Keratinocyte (primary cell): ENCODE results near the gene RAP2A.

ENCODE experiments used
- EZH2 ChIP-seq: IDR thresholded peaks from one replicate; pipeline ENCODE4 v1.6.1; 2012; ENCODE audit warnings: inconsistent platforms, mild to moderate bottlenecking, low read length, moderate library complexity
- TF ChIP-seq, protein P1 (sequence below), 3 experiments: IDR thresholded peaks in 1 of 3; conservative IDR thresholded peaks in 1 of 3; optimal IDR thresholded peaks in 1 of 3; 2 replicates in 2 of 3; 3 replicates in 1 of 3; pipeline versions ENCODE3 to v1.5.1; 2011; ENCODE audit warnings: low read length in 3 of 3, mild to moderate bottlenecking in 3 of 3, moderate library complexity in 2 of 3, control low read depth in 1 of 3, inconsistent platforms in 1 of 3; ENCODE audit not compliant: insufficient read depth in 2 of 3; ENCODE audit errors: extremely low read depth in 1 of 3

DNA sequence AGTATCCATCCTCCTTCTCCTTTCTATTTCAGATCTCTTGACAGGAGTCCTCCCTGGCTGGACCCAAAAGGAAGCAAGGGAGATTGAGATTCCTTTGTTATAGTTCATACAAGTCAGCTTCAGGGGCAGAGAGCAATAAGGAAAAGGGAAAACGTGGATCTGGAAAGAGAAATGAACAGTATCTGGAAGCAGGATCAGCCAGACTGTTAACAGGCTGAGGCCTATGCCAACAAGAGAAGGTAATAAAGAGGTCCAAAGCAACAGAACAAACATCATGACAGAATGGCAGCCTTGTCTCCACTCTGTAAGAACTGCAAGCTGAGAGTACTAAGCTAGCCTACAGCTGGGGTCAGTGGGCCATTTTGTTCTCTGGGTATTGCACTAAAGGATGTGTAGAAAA lies 64.5 kb downstream of the RAP2A start:
- TF ChIP-seq, protein P1, sequence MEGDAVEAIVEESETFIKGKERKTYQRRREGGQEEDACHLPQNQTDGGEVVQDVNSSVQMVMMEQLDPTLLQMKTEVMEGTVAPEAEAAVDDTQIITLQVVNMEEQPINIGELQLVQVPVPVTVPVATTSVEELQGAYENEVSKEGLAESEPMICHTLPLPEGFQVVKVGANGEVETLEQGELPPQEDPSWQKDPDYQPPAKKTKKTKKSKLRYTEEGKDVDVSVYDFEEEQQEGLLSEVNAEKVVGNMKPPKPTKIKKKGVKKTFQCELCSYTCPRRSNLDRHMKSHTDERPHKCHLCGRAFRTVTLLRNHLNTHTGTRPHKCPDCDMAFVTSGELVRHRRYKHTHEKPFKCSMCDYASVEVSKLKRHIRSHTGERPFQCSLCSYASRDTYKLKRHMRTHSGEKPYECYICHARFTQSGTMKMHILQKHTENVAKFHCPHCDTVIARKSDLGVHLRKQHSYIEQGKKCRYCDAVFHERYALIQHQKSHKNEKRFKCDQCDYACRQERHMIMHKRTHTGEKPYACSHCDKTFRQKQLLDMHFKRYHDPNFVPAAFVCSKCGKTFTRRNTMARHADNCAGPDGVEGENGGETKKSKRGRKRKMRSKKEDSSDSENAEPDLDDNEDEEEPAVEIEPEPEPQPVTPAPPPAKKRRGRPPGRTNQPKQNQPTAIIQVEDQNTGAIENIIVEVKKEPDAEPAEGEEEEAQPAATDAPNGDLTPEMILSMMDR (optimal IDR thresholded peaks at IDR 0.05 in 1 of 3, IDR thresholded peaks at IDR 0.05 in 1 of 3, conservative IDR thresholded peaks at IDR 0.05 in 1 of 3; ENCODE audit: extremely low read depth in 1 of 3, insufficient read depth in 2 of 3, low read length in 3 of 3), result no peak
- TF ChIP-seq EZH2, result no peak
